ENCODE results near the gene NFAT5. TPM values are rescaled to one million over a fixed set of nuclear protein-coding genes. Genes with fewer than 3 reads are reported as not detected.
"Not testable (repeated sequence)": the region's sequence is repeated elsewhere in the genome, so short reads cannot be mapped to it uniquely, and the experiment has no call there.

The NFAT5 gene
- total RNA-seq, 2 experiments from 2014 or later, result 36.0 to 37.8 TPM

DNA sequence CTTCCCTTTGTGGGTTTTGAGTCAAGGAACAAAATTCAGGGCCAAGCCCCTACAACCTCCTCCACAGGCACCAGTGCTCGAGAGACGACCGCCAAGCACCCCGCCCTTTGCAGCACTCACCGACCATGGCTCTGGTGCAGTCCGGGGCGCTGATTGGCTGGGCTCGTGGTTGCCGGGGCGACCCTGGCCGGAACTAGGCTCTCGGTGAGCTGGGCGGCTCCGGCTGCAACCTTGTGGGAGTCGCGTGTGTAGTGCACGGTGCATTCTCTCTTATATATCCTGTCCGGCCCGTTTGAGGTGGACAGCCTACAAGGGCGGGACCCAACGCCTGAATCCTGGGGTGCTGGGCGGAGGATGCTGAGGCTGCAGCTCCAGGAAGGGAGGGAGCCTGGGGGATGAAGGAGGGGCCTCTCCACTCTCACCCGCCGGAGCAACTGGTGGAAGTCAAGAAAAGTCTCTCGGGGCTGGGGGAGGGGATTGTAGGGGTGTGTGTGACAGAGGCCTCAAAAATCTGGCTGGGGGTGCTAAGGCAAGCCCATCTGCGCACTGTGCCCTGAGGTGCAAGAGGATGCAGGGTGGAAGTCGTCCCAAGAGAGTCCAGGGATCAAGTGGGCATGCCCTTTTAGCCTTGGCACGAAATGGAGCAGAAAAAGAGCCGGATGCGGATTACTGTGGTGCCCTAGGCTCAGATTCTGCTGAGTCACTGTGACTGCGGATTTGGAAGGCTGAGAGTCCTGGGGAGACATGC is 160.7 kb downstream of the NFAT5 start, which contains the start of gene NQO1:
Gene NQO1, minus strand, starts transcription at position 248 of the 748 bp plus-strand sequence. Its CDS starts 121 bp downstream, at position 127.
- Mint-ChIP-seq H3K4me1 (ENCODE audit: low read depth) (peaks cover 22% of the 10 kb centered on the region), H3K9me3 (no peaks in the 10 kb centered on the region), H3K27me3 (no peaks in the 10 kb centered on the region), H3K36me3 (ENCODE audit: low read depth) (no peaks in the 10 kb centered on the region), H3K4me3 (peak within 1 kb of the TSS; percentile 98), H3K27ac (peak within 1 kb of the TSS; percentile 97)
- intact Hi-C loops (cut with micrococcal nuclease), result no loop called here
- POLR2A ChIA-PET, result interaction anchor here (0.6 to 4.7 kb wide), 8 partner anchors 9 to 562 kb away, joined by 3 to 20 read pairs (median 4); partner anchors contain the start of genes NOB1 and WWP2
- TF ChIP-seq, protein P1, sequence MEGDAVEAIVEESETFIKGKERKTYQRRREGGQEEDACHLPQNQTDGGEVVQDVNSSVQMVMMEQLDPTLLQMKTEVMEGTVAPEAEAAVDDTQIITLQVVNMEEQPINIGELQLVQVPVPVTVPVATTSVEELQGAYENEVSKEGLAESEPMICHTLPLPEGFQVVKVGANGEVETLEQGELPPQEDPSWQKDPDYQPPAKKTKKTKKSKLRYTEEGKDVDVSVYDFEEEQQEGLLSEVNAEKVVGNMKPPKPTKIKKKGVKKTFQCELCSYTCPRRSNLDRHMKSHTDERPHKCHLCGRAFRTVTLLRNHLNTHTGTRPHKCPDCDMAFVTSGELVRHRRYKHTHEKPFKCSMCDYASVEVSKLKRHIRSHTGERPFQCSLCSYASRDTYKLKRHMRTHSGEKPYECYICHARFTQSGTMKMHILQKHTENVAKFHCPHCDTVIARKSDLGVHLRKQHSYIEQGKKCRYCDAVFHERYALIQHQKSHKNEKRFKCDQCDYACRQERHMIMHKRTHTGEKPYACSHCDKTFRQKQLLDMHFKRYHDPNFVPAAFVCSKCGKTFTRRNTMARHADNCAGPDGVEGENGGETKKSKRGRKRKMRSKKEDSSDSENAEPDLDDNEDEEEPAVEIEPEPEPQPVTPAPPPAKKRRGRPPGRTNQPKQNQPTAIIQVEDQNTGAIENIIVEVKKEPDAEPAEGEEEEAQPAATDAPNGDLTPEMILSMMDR (IDR thresholded peaks at IDR 0.05), result no peak
- CTCF ChIA-PET, result interaction anchor here (3.4 to 4.8 kb wide), 2 partner anchors 17 to 28 kb away, joined by 28 to 31 read pairs; partner anchors contain the start of gene NOB1
- peak; percentile 99 for ATAC-seq
- DNase-seq, result peak; percentile 96

DNA sequence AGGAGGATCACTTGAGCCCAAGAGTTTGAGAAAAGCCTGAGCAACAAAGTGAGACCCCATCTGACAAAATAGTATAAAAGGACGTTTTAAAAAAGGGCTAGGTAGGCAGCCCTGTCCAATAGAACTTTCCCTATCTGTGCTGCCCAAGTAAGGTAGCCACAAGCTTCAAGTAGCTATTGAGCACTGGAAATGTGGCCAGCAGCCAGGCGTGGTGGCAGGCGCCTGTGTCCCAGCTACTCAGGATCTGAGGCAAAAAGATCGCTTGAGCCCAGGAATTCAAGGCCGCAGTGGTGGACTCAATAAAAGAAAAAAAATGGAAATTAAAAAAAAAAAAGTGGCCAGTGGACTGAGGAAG is 162.1 kb downstream of the NFAT5 start:
- Mint-ChIP-seq H3K4me3 (peak overlapping the region; percentile 98), H3K4me1 (ENCODE audit: low read depth) (peaks cover 22% of the 10 kb centered on the region), H3K9me3 (no peaks in the 10 kb centered on the region), H3K27me3 (no peaks in the 10 kb centered on the region), H3K36me3 (ENCODE audit: low read depth) (no peaks in the 10 kb centered on the region), H3K27ac (peak overlapping the region; percentile 97)
- CTCF ChIA-PET, result interaction anchor here (0.6 to 4.8 kb wide), 5 partner anchors 9 to 69 kb away, joined by 3 to 31 read pairs (median 5); partner anchors contain the start of gene NOB1
- intact Hi-C loops (cut with micrococcal nuclease), result no loop called here
- TF ChIP-seq, protein P1 (IDR thresholded peaks at IDR 0.05), result no peak
- no peak for ATAC-seq
- POLR2A ChIA-PET, result interaction anchor here (1.0 to 4.7 kb wide), 3 partner anchors 10 to 27 kb away, joined by 6 to 20 read pairs (median 6); partner anchors contain the start of gene NOB1
- no peak for DNase-seq

DNA sequence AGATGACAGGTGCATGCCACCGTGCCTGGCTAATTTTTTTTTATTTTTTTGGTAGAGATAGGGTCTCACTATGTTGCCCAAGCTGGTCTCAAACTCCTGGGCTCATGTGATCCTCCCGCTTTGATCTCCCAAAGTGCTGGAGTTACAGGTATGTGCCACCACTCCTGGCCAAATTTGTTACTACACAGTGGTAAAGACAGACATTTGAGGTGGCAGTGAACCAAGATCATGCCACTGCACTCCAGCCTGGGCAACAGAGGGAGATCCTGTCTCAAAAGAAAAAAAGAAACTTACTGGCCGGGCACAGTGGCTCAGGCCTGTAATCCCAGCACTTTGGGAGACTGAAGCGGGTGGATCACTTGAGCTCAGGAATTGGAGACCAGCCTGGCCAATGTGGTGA is 163.3 kb downstream of the NFAT5 start:
- intact Hi-C loops (cut with micrococcal nuclease), result not testable (repeated sequence)

DNA sequence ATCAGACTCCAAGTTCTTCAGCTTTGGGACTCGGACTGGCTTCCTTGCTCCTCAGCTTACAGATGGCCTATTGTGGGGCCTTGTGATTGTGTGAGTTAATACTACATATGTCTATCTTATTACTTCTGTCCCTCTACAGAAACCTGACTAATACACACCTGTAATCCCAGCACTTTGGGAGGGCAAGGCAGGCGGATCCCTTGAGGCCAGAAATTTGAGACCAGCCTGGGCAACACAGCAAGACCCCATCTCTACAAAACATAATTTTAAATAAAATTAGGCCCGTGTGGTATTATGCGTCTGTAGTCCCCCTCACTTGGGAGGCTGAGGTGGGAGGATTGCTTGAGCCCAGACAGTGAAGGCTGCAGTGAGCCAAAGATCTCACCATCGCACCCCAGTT is 165.5 kb downstream of the NFAT5 start:
- intact Hi-C loops (cut with micrococcal nuclease); H3K27ac Mint-ChIP-seq; H3K27me3 Mint-ChIP-seq; DNase-seq; H3K36me3 Mint-ChIP-seq (ENCODE audit: low read depth); H3K9me3 Mint-ChIP-seq; H3K4me3 Mint-ChIP-seq; ATAC-seq: not testable (repeated sequence)
- POLR2A ChIA-PET, result interaction anchor here (2.2 kb wide), 1 partner anchor 24 kb away, joined by 7 read pairs; the partner anchor contains the start of gene NOB1
- H3K4me1 Mint-ChIP-seq (ENCODE audit: low read depth), result peaks cover 14% of the 10 kb centered on the region
- CTCF ChIA-PET, result interaction anchor here (2.1 kb wide), 1 partner anchor 23 kb away, joined by 10 read pairs; the partner anchor contains the start of gene NOB1

More for the DNA sequence above, 163.3 kb downstream of the NFAT5 start:
- H3K4me3 Mint-ChIP-seq; H3K27me3 Mint-ChIP-seq; H3K27ac Mint-ChIP-seq; DNase-seq; H3K36me3 Mint-ChIP-seq (ENCODE audit: low read depth); H3K9me3 Mint-ChIP-seq; ATAC-seq: not testable (repeated sequence)
- peaks cover 22% of the 10 kb centered on the region for H3K4me1 Mint-ChIP-seq (ENCODE audit: low read depth)
- ChIA-PET POLR2A (interaction anchor here (1.0 to 4.7 kb wide), 4 partner anchors 9 to 26 kb away, joined by 4 to 20 read pairs (median 5); partner anchors contain the start of gene NOB1), CTCF (interaction anchor here (0.7 to 1.1 kb wide), 3 partner anchors 10 to 25 kb away, joined by 3 to 5 read pairs (median 3); partner anchors contain the start of gene NOB1)

DNA sequence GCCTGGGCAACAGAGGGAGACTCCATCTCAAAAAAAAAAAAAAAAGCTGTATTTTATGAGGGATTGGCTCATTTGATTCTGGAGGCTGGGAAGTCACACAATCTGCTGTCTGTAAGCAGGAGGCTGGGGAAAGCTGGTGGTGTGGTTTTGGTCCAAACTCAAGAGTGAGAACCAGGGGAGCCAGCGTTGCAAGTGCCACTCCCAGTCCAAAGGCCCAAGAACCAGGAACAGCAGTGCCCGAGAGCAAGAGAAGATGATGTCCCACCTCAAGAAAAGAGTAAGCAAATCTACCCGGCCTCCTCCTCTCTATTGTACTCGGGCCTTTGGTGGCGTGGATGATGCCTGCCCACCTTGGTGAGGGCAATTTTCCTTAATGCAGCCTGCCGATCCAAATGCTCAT is 166.3 kb downstream of the NFAT5 start:
- TF ChIP-seq, protein P1 (IDR thresholded peaks at IDR 0.05), result no peak
- CTCF ChIA-PET, result interaction anchor here (2.1 kb wide), 1 partner anchor 22 kb away, joined by 10 read pairs; the partner anchor contains the start of gene NOB1

More for the DNA sequence above, 166.3 kb downstream of the NFAT5 start:
- intact Hi-C loops (cut with micrococcal nuclease), result no loop called here
- Mint-ChIP-seq H3K4me3 (no peak overlapping the region), H3K4me1 (ENCODE audit: low read depth) (peaks cover 9% of the 10 kb centered on the region), H3K36me3 (ENCODE audit: low read depth) (no peaks in the 10 kb centered on the region), H3K27me3 (no peaks in the 10 kb centered on the region), H3K27ac (no peak overlapping the region), H3K9me3 (no peaks in the 10 kb centered on the region)
- ATAC-seq (no peak), DNase-seq (no peak)
- POLR2A ChIA-PET, result interaction anchor here (0.7 to 2.2 kb wide), 3 partner anchors 9 to 23 kb away, joined by 3 to 7 read pairs (median 4); partner anchors contain the start of gene NOB1
